GM12872 (cell line): Measurements from ENCODE around the gene TNXB.

Experiments used
- TF ChIP-seq, protein P1 (sequence below): IDR thresholded peaks from 3 replicates; pipeline ENCODE4 v1.5.1; 2011; ENCODE audit warnings: low read depth, mild to moderate bottlenecking, low read length, moderate library complexity; ENCODE audit not compliant: insufficient read depth

The TNXB gene

DNA sequence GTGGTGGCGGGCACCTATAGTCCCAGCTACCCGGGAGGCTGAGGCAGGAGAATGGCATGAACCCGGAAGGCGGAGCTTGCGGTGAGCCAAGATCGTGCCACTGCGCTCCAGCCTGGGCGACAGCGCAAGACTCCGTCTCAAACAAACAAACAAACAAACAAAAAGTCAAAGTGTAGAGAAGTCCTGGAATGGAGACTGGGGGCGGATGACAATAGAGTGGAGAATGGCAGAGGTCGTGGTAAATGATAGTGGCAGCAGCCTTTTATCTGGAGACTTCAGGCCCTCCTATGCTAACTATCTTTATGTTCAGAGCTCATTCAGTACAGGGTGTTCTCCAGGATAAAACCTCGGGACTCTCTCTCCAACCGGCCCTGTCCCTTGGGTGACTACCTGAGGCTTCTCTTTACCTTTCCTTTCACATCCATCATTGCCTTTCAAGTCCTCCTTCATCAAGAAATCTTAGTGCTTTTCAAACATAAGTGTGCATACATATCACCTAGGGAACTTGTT, 22.4 kb upstream of the TNXB start:
- TF ChIP-seq, protein P1, sequence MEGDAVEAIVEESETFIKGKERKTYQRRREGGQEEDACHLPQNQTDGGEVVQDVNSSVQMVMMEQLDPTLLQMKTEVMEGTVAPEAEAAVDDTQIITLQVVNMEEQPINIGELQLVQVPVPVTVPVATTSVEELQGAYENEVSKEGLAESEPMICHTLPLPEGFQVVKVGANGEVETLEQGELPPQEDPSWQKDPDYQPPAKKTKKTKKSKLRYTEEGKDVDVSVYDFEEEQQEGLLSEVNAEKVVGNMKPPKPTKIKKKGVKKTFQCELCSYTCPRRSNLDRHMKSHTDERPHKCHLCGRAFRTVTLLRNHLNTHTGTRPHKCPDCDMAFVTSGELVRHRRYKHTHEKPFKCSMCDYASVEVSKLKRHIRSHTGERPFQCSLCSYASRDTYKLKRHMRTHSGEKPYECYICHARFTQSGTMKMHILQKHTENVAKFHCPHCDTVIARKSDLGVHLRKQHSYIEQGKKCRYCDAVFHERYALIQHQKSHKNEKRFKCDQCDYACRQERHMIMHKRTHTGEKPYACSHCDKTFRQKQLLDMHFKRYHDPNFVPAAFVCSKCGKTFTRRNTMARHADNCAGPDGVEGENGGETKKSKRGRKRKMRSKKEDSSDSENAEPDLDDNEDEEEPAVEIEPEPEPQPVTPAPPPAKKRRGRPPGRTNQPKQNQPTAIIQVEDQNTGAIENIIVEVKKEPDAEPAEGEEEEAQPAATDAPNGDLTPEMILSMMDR, result no peak

DNA sequence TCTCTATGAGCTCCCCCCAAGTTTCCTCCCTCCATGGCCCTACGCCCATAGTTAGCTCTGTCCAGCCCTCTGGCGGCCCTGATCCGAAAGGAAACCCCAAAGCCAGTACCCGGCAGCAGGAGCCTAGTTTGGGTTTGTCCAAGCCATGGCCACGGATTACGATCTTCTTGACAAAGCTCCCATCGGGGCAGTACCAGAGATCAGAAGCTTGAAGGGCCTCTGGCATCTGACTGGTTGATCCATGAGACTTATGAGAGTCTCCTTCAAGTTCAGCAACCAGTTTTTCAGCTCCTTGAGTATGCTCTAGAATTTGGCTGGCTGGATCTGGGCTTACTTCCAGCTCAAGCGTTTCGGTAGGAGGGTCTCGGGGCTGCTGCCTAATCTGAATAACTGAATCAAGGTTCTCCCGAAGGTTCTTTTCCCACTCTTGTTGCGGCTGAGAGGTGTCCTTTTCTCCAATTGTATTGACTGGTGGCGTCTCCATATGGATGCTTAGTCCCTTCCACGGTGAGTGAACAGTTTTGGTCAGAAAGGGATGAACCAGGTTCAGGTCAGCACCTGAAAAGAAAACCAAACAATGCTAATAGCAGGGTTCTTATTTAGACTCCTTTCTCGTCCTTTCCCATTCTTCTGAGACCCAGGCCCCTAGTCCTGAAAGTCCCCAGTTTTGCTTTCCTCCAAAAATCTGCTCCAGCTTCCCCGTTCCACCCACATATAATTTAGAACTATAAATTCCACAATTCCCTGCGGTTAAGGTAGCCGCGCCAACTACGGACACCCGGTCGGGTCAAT, 20.4 kb upstream of the TNXB start:
- TF ChIP-seq, protein P1, result no peak

DNA sequence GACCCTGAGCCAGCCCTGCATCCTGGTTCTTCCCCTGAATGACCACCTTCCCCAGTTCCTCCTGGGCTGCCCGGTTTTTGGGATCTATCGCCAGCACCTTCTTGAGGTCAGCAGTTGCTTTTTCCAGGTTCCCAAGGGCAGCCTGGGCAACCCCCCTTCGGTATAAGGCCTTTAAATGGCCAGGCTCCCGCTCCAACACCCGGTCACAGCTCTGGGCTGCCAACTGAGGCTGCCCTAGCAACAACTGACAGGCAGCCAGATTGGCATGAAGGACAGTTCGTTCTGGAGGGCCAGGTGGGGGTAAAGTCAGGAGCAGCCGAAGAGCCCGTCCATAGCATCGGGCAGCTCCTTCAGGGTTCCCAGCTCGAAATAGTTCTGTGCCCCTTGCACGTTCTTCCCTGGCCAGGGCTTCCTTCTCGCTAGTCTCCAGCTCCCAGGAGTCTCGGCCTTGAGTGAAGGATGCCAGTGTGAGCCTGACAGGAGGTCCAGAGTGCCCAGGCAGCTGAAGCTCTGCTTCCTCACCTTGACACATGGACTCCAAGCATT, 19.7 kb upstream of the TNXB start:
- TF ChIP-seq, protein P1, result no peak

DNA sequence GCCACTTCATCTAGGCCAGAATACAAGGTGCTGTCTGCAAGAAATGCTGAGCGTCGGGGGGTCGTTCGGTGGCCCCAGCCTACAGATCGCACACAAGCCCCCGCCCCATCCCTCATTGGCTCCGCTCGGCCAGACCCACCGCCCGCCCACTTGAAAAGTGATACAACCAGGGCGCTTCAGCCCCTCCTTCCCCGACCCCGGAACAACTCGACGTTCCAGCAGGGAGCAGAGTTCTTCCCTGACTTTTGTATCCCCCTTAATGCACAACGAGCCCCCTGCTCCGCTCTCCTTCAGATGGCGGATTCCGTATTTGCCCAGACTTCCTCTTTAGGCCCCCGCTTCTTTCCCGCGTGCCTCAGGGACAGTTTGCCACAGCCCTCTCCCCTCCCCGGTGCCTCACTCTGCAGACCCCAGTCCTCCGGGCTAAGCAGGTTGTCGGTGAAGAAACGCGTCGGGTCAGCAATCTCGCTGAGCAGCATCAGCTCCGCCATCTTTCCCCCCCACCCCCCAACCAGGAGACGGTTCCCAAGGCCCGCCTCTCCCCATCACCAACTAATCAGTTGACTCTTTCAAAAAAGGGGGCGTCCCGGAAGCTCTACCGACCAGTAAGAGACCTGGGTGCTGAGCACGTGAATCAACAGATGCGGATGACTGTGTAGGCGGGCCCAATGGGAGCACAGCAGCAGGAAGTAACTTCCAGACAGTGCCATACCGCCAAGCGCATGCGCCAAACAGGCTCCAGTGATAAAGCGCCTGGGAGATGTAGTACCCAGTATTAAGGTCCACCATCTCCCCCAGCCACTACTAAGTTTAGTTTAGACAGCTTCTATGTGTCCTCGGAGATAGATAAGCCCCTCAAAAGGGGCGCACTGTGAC, 18.8 kb upstream of the TNXB start, which contains the start of gene ATF6B:
Gene ATF6B, minus strand, starts transcription at position 530 of the 876 bp plus-strand sequence. Its CDS starts 39 bp downstream, at position 491.
- TF ChIP-seq, protein P1, result no peak

DNA sequence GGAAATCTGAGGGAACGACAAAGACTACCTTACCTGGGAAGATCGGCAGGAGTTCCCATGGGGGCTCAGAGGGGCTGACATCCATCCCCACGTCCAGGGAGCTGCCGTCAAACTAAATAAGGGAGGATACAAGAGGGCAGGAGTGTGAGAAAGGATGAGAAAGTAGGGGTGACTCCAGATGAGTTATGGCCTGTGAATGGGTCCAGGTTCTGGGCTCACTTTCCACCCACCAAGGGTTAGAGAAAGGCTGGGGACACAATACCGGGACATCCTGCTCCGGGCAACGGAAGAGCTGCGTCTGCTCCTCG, 18.2 kb upstream of the TNXB start:
- TF ChIP-seq, protein P1, result no peak

DNA sequence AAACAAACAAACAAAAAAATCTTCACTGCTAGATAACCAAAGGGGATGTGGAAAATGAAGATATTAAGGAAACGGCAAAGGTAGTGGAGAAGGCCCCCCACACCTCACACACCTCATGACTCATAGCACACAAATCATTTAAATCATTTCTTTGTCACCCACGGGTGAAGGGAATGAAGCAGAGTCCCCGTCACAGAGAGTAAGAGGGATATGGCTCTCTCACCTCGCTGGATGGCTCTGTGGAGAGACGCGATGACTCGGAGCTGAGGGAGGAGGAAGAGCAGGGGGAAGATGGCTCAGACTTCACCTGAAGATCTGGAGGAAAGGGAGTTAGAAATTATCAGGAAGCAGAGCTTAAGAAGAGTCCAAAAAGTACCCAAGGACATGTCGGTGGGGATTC, 17.7 kb upstream of the TNXB start:
- TF ChIP-seq, protein P1, result no peak

DNA sequence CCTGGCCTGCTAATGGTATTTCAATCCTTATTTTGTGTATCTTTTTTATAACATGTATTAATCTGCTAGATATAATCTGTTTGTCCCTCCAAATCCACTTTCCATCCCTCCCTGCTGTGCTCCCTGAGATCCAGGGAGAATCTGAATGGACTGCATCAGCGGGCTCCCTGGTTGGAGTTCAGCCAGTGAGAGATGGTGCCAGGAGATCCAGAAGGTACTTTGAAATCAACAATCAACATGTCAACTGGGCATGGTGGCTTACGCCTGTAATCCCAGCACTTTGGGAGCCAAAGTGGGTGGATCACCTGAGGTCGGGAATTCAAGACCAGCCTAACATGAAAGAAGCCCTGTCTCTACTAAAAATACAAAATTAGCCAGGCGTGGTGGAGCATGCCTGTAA, 14.5 kb upstream of the TNXB start:
- TF ChIP-seq, protein P1, result no peak
